Right cardiac atrium (tissue), 5 donors: Measurements from ENCODE around the gene IDH2. TPM values are rescaled to one million over a fixed set of nuclear protein-coding genes. Genes with fewer than 3 reads are reported as not detected.

Experiments used
- ATAC-seq, 2 donors: fragments of 200-7000 bp; cut with Tn5 transposase; one replicate each; pipeline versions ENCODE4 v1.8.0 to v1.9.1; 2020; ENCODE audit warnings: moderate library complexity in 2 of 2, mild to moderate bottlenecking in 1 of 2
- DNase-seq, 3 donors: peaks; one replicate each; pipeline ENCODE4 v3.0.0-alpha.2; 2020
- H3K27ac ChIP-seq: one replicate; pipeline ENCODE4 v1.5.1; 2013; ENCODE audit warnings: mild to moderate bottlenecking, low read length, control low read depth, moderate library complexity
- H3K27me3 ChIP-seq: one replicate; pipeline ENCODE4 v1.6.1; 2013; ENCODE audit not compliant: control insufficient read depth, insufficient read depth
- H3K4me1 ChIP-seq: one replicate; pipeline ENCODE4 v1.6.1; 2013; ENCODE audit warnings: low read length; ENCODE audit not compliant: control insufficient read depth, insufficient read depth
- H3K4me3 ChIP-seq: one replicate; pipeline ENCODE4 v1.5.1; 2013; ENCODE audit warnings: low read length, control low read depth
- H3K9me3 ChIP-seq: one replicate; pipeline ENCODE4 v1.6.1; 2013; ENCODE audit warnings: low read length; ENCODE audit not compliant: control insufficient read depth
- WGBS: extraction: QIAGEN DNeasy Blood & Tissue Kit; methylation state at CpG from one replicate; pipeline ENCODE4 v1.1.7; 2013; 5-methylcytosine and 5-hydroxymethylcytosine counted together
- intact Hi-C, 4 donors: fragments of 100-400 bp; cut with DNase I; formaldehyde crosslinking; loops; one replicate each; pipeline versions ENCODE4 v1.11.0 to v1.14.0; 2022 to 2023
- polyA plus RNA-seq: library from polyadenylated mRNA; stranded (reverse); fragments of 200-250 nt; gene quantifications from one replicate; pipeline ENCODE4 v1.2.3, GENCODE V29; 2013
- total RNA-seq, 4 donors: library from RNA; stranded (reverse); fragmentation: NEBNext Ultra II Directional; extraction: Animal tissue kit (Norgen Biotek cat#: 25700); gene quantifications; one replicate each; pipeline ENCODE4 v1.2.1, GENCODE V29; 2021
- donor health status: healthy with polysubstance abuse.
- donor health status: DM: no; HTN: yes; CAD: no.
- donor health status: DM: no; HTN: no; CAD: no.
- donor health status: DM: no; HTN: yes; CAD: no; lungs with severe emphysema.
- donor health status: DM: yes; HTN: yes; CAD: no.

Gene IDH2
- total and polyA plus RNA-seq, 5 donors: 203 to 275 (median 237) TPM

DNA sequence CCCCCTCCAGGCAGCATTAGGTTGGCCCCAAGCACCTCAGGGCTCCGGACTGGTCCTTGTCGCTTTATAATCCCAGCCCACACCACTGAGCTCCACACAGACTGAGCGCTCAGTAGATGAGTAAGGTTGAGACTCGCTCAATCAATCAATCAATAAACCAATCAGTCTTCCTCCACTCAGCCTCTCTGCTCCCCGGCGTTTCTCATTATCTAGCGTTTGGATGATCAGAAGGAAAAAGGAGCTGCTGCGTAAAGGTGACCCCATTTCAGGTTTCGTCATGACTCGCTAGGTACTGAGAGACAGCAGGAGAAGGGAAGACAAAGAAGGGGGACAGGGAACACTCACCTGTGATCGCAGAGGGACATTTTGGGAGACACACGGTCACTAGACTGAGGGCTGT lies 59.9 kb downstream of the IDH2 start:
- no peak overlapping the region for H3K27ac ChIP-seq
- intact Hi-C loops: no loop called here
- no peak overlapping the region for H3K4me3 ChIP-seq
- ATAC-seq (no peak), DNase-seq (no peak)
- 94% methylated on average over 12 of the region's 12 CpGs for WGBS
- H3K27me3 ChIP-seq: no peaks in the 10 kb centered on the region
- H3K9me3 ChIP-seq: no peaks in the 10 kb centered on the region
- peaks cover 7% of the 10 kb centered on the region for H3K4me1 ChIP-seq

DNA sequence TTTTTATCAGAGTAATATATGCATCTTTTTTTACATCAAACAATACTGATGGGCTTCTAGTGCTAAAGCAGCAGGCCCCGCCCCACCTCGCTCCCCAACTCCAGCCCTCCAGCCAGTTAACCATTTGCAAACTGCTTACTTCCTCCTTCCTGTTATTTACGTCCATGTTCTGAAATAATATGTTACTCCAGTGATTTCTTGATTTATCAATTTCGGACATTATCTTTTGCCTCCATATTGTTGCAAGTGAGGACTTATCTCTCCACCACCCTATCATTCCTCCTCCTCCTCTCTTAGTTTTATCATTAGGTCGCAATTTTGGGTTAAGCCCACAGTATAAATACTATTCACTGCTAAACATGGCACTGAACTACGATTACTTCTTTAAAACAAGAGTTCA lies 61.6 kb downstream of the IDH2 start:
- Histone ChIP-seq H3K4me1 (peaks cover 12% of the 10 kb centered on the region), H3K27ac (no peak overlapping the region), H3K4me3 (no peak overlapping the region), H3K9me3 (no peaks in the 10 kb centered on the region), H3K27me3 (no peaks in the 10 kb centered on the region)
- intact Hi-C loops: no loop called here
- ATAC-seq (no peak), DNase-seq (no peak)
- 47% methylated on average over 6 of the region's 6 CpGs for WGBS

DNA sequence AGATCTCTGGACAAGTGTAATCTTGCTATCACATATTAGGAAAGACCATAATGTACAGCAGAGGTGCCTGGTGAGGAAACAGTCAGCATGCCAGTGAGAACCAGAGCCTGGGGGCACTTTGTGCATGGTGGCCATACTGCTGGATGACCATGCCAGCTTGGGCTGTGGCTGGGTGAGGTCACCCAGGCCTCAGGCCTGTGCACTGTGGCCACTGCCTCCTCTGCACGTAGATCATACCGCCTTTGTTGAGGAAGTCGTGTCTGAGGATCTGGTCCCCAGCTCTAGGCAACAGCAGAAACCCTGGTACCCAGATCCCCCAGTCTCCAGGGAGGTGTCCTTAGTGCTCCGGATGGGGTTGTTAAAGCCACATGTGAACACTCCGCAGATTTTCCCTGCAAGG lies 62.3 kb downstream of the IDH2 start:
- H3K4me1 ChIP-seq: peaks cover 10% of the 10 kb centered on the region
- intact Hi-C loops: no loop called here
- no peak for DNase-seq
- no peak overlapping the region for H3K27ac ChIP-seq
- no peaks in the 10 kb centered on the region for H3K9me3 ChIP-seq
- no peaks in the 10 kb centered on the region for H3K27me3 ChIP-seq
- WGBS: 47% methylated on average over 5 of the region's 5 CpGs
- no peak overlapping the region for H3K4me3 ChIP-seq
- no peak for ATAC-seq

DNA sequence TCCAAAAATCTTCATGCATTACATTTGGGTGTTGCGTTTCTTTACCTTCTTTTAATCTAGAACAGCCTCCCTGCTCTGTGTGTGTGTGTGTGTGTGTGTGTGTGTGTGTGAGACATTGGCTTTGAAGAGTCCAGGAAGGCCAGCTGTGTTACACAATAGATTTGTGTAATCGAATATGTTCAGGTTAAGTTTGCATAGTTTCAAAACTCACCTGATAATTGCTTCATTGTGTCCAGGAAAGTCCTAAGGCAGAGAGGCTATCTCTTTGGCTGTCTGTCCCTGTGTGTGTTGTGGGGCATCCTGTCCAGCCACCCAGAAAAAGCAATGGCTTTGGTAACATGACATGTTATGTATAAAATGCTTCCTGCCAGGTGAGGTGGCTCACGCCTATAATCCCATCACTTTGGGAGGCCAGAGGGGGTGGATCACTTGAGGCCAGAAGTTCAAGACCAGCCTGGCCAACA lies 63.6 kb downstream of the IDH2 start:
- Histone ChIP-seq H3K27me3 (no peaks in the 10 kb centered on the region), H3K4me3 (no peak overlapping the region), H3K9me3 (no peaks in the 10 kb centered on the region), H3K27ac (no peak overlapping the region), H3K4me1 (peaks cover 11% of the 10 kb centered on the region)
- 81% methylated on average over 3 of the region's 3 CpGs for WGBS
- DNase-seq: no peak
- intact Hi-C loops: no loop called here
- no peak for ATAC-seq

DNA sequence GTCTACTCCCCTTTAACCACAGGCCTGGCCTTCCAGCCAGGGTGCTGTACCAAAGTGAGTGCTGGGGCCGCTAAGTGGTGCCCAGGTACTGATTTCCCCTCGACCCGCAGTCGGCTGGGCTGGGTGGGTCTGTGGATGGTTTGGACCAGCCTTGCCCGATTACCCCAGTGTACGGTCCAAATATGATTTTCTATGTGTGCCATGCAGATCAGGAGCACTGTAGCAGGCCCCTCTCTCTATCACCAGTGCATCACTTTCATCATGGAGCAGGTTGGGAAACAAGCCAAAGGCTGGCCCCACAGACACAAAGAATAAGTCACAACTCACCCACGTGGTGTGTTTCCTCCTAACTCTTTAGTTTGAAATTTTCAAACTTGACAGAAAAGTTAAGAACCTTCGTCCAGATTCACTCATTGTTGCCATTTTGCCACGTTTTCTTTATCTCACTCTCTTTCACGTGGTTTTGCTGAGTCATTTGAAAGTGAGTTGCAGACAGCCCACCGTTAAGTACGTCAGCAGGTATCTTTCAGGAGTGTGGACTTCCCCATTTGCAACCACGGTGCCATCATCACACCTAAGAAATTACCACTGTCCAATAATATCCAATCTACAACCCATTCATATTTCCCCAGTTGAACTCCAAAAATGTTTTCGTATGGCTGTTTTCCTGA lies 64.2 kb downstream of the IDH2 start:
- WGBS: 79% methylated on average over 14 of the region's 14 CpGs
- DNase-seq: no peak
- no peak for ATAC-seq
- intact Hi-C loops: no loop called here
- Histone ChIP-seq H3K9me3 (no peaks in the 10 kb centered on the region), H3K4me1 (peaks cover 13% of the 10 kb centered on the region), H3K27me3 (no peaks in the 10 kb centered on the region), H3K4me3 (no peak overlapping the region), H3K27ac (no peak overlapping the region)

DNA sequence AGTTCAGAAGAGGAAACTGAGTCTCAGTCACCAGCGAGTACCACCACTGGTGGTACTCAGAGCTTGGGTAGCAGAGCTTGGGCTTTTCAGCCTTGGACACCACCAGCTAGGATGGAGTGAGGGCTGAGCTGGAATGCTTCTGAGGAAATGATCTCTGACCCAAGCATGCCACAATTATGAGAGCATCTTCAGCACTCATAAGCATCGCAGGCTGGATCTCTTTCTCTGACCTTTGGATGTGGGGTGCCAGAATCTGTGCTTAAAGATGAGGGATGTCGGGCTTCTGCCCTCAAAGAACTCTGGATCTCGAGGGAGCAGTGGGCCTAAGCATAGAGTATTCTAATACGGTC lies 64.8 kb downstream of the IDH2 start:
- intact Hi-C loops: no loop called here
- H3K4me3 ChIP-seq: no peak overlapping the region
- H3K27me3 ChIP-seq: no peaks in the 10 kb centered on the region
- H3K9me3 ChIP-seq: no peaks in the 10 kb centered on the region
- no peak overlapping the region for H3K27ac ChIP-seq
- WGBS: 65% methylated on average over 5 of the region's 5 CpGs
- DNase-seq (no peak), ATAC-seq (no peak)
- H3K4me1 ChIP-seq: peaks cover 13% of the 10 kb centered on the region

DNA sequence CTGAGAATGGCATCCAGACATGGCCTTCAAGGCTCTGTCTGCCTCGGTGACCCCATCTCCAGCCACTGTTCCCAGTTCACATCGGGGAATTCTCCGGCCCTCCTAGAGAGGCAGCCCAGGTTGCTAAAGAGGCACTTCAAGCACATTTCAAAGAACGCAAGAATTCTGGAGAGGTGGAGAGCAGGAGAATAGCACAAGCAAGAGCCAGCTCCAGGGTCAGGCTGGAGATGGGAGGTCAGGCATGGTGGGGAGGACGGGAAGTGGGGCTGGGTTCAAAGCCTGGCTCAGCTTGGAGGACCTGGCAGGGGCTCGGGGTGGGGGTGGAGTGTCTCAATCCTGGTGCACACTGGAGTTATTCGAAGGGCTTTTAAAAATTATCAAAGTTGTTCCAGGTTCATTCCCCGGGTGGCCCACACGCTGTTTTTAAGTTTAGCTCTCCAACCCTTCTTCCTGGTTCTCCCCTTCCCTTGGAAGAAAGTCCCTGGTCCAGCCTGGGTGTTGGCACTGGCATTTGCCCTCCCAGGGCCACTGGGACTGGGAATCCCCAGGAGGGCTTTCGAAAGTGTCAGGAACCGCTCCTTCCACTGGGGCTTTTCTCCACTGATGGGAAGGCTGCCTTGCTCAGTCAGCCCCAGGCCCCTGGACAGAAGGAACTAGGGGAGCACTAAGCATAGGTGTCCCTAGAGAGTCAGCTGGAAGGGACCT lies 65.3 kb downstream of the IDH2 start:
- no peaks in the 10 kb centered on the region for H3K9me3 ChIP-seq
- peaks cover 13% of the 10 kb centered on the region for H3K4me1 ChIP-seq
- no peak for ATAC-seq
- H3K27ac ChIP-seq: no peak overlapping the region
- H3K4me3 ChIP-seq: no peak overlapping the region
- 63% methylated on average over 11 of the region's 11 CpGs for WGBS
- intact Hi-C loops: no loop called here
- DNase-seq: no peak
- no peaks in the 10 kb centered on the region for H3K27me3 ChIP-seq

DNA sequence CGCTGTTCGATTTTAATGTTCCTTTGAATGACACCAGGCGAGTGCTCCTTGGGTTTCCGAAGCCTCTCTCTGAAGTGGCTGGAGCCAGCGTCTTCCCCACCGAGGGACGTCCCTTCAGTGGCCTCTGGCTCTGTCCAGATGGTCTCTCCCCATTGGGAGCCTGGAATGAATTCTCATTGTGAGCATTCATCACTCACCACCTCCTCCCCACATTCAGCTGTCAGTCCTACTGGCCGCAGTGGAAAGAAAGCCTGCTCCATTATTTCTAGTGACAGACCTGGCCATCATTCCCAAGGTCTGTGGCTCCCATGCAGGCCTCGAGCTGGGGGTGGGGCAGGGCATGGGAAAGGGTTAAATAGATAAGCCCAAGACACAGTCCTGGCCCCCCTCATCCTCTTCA lies 65.9 kb downstream of the IDH2 start:
- no peaks in the 10 kb centered on the region for H3K9me3 ChIP-seq
- no peak for DNase-seq
- H3K27me3 ChIP-seq: no peaks in the 10 kb centered on the region
- H3K27ac ChIP-seq: no peak overlapping the region
- no peak overlapping the region for H3K4me3 ChIP-seq
- ATAC-seq: no peak
- peaks cover 17% of the 10 kb centered on the region for H3K4me1 ChIP-seq
- intact Hi-C loops: no loop called here
- 67% methylated on average over 9 of the region's 9 CpGs for WGBS

DNA sequence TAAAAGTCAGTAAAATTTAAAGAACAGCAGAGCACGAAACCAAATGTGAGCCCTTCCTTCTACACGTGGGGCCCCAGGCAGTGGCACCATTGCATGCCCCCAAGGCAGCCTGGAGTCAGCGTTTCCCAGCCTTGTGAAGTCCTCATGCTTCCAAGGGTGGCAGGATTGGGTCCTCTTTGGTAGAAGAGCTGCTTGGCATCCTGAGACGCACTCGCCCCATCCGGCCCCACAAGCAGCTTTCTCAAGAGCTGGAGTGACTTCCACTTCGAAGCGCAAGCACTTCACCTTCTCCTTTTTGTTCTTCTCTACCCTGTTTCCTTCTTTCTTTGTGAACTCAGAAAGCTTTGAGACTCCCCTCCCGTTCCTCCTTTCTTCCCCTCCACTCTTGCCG lies 66.4 kb downstream of the IDH2 start:
- H3K4me1 ChIP-seq: peaks cover 17% of the 10 kb centered on the region
- no peaks in the 10 kb centered on the region for H3K9me3 ChIP-seq
- 75% methylated on average over 10 of the region's 10 CpGs for WGBS
- intact Hi-C loops: no loop called here
- peak overlapping the region; percentile 76 for H3K27ac ChIP-seq
- DNase-seq: peak in 2 of 3 donors; percentile 45 to 76
- no peak overlapping the region for H3K4me3 ChIP-seq
- no peak for ATAC-seq
- H3K27me3 ChIP-seq: no peaks in the 10 kb centered on the region

DNA sequence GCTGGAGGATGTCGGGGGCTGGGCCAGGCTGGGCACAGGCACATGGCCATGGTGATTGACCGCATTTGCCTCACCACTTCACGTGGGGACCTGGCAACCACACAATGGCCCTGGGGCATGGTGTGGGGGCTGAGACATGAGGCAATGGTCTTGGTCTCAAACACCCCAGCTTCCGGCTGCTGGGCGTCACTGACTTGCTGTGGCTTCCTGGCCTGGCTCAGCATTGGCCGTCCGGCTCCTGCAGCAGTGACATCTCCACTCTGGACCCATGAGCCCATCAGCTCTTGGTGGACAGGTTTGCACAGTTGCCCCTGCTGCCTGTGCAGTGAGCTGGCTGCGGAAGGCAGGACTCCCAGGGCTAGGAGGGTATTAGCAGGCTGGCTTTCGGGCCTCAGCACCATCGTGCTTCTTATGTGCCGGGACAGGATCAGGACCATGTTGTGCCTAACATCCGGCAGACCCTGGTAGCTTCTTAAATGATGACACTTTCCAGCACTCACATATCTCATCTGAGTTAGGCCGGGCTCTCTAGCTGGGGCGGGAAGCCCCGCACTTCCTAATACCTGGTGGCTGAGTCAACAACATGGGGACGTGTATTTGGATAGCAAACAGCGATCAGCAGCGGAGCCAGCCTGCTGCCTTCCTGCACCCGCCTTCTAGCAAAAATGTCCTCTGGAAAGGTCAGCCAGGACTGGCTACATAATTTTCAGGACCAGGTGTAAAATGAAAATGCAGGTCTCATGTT lies 67.0 kb downstream of the IDH2 start:
- no peak overlapping the region for H3K4me3 ChIP-seq
- DNase-seq (peak; percentile 57 to 83 (median 83)), ATAC-seq (peak; percentile 34 to 44)
- H3K27ac ChIP-seq: peak overlapping the region; percentile 76
- peaks cover 17% of the 10 kb centered on the region for H3K4me1 ChIP-seq
- H3K27me3 ChIP-seq: no peaks in the 10 kb centered on the region
- intact Hi-C loops: no loop called here
- H3K9me3 ChIP-seq: no peaks in the 10 kb centered on the region
- WGBS: 70% methylated on average over 19 of the region's 19 CpGs

DNA sequence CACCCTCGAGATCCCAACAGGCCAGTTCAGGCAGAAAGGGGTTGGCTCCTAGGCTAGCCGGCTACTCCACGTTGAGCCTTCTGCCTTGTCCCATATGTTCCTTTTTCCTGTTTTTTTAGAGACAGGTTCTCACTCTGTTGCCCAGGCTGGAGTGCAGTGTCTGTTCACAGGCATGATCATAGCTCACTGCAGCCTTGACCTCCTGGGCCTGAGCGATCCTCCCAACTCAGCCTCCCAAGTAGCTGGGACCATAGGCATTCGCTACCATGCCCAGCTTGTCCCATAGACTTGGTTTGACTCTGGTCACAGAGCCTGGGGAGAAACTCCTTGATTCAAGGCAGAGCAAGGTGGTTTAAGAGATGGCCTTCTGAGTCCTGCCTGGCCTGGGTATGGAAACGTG lies 68.8 kb downstream of the IDH2 start:
- H3K27ac ChIP-seq: peak overlapping the region; percentile 30
- DNase-seq (no peak), ATAC-seq (no peak)
- H3K4me3 ChIP-seq: no peak overlapping the region
- whole genome bisulfite sequencing: 66% methylated on average over 6 of the region's 6 CpGs
- peaks cover 14% of the 10 kb centered on the region for H3K4me1 ChIP-seq
- H3K9me3 ChIP-seq: no peaks in the 10 kb centered on the region
- H3K27me3 ChIP-seq: no peaks in the 10 kb centered on the region
- intact Hi-C loops: no loop called here
